Measurements from ENCODE around the gene CLASP1. TPM values are rescaled to one million over a fixed set of nuclear protein-coding genes. Genes with fewer than 3 reads are reported as not detected.

CLASP1 gene
- total and polyA plus RNA-seq, 2 of the 8 experiments (the other 6 are each of a cell fraction or from before 2014, with no cell fraction given), result 7.3 to 53.9 TPM

GRCh38 chr2:121539750-121540469 is 109.4 kb downstream of the CLASP1 start:
- Histone ChIP-seq H3K79me1 (ENCODE audit: low read depth, low read length) (no peaks in the 10 kb centered on the region), H3K27ac (ENCODE audit: low read depth, low read length) (no peak overlapping the region), H4K91ac (replicated peaks; ENCODE audit: insufficient read length, low read length) (no peak overlapping the region), H4K20me1 (replicated peaks in 1 of 2; ENCODE audit: control insufficient read depth in 1 of 2, insufficient read depth in 2 of 2, low read length in 2 of 2) (peaks cover 0 to 3% of the 10 kb centered on the region in 2 experiments), H2BK120ac (replicated peaks; ENCODE audit: low read depth, low read length) (no peak overlapping the region), H4K8ac (ENCODE audit: extremely low read depth, insufficient read depth, low read length) (no peak overlapping the region), H3K56ac (replicated peaks; ENCODE audit: insufficient read length, low read depth, low read length) (no peak overlapping the region), H3K4me1 (replicated peaks in 1 of 4; ENCODE audit: control insufficient read depth in 3 of 4, insufficient read depth in 4 of 4, low read length in 3 of 4) (no peaks in the 10 kb centered on the region), H3K4me2 (ENCODE audit: insufficient read depth in 1 of 2, low read depth in 2 of 2, low read length in 2 of 2) (no peak overlapping the region), H2BK15ac (ENCODE audit: low read length) (no peak overlapping the region), H2BK20ac (ENCODE audit: low read length) (no peak overlapping the region), H2BK12ac (ENCODE audit: low read depth, low read length) (no peak overlapping the region), H3K18ac (ENCODE audit: extremely low read depth, low read length) (no peak overlapping the region), H3K23me2 (ENCODE audit: low read depth, low read length) (no peaks in the 10 kb centered on the region), H3K14ac (ENCODE audit: insufficient read length) (no peak overlapping the region), H3K23ac (ENCODE audit: insufficient read length) (no peak overlapping the region), H3K9me3 (ENCODE audit: insufficient read depth in 2 of 2, low read depth in 1 of 2, low read length in 1 of 2) (no peaks in the 10 kb centered on the region), H3K9ac (replicated peaks in 1 of 4; ENCODE audit: extremely low read depth in 1 of 4, low read depth in 3 of 4, low read length in 3 of 4) (no peak overlapping the region), H3K4ac (replicated peaks; ENCODE audit: insufficient read length, low read depth, low read length) (no peak overlapping the region), H2AFZ (ENCODE audit: low read length) (no peak overlapping the region), H3K79me2 (ENCODE audit: control insufficient read depth in 1 of 2, insufficient read depth in 2 of 2, low read length in 2 of 2) (peaks cover 0 to 76% of the 10 kb centered on the region in 2 experiments; a peak in 3 of 4 replicates), H4K5ac (ENCODE audit: insufficient read length, low read depth, low read length) (no peak overlapping the region), H3K36me3 (ENCODE audit: control insufficient read depth in 2 of 4, insufficient read depth in 4 of 4, low read length in 3 of 4) (no peaks in the 10 kb centered on the region), H2AK5ac (ENCODE audit: low read depth, low read length) (no peak overlapping the region), H2BK5ac (ENCODE audit: low read depth, low read length) (no peak overlapping the region), H3K27me3 (replicated peaks in 1 of 4; ENCODE audit: control insufficient read depth in 3 of 4, extremely low read depth in 1 of 4, insufficient read depth in 3 of 4, low read length in 3 of 4) (no peaks in the 10 kb centered on the region), H3K4me3 (ENCODE audit: extremely low read depth in 1 of 4, insufficient read depth in 2 of 4, low read depth in 3 of 4, low read length in 4 of 4) (no peak overlapping the region)
- ChIA-PET CTCF (ENCODE audit: partially characterized antibody) (interaction anchor here (1.5 to 2.1 kb wide), 2 partner anchors 9 to 138 kb away, joined by 3 to 10 read pairs; partner anchors contain the start of gene RNU4ATAC), POLR2A (ENCODE audit: partially characterized antibody) (interaction anchor here (1.2 to 1.3 kb wide), 2 partner anchors 10 to 196 kb away, joined by 3 to 4 read pairs; partner anchors contain the start of genes NIFK and RNU4ATAC)
- no peak for DNase-seq (ENCODE audit: low read depth in 1 of 2, low spot score in 2 of 2)
- 88% methylated on average over 4 of the region's 4 CpGs; no CpG with 5 or more reads in 1 of the 2 experiments for WGBS, 2 experiments (ENCODE audit: extremely low coverage in 1 of 2, insufficient coverage in 1 of 2, insufficient read length in 1 of 2, insufficient replicate concordance in 2 of 2, low coverage in 1 of 2, low lambda C conversion rate in 2 of 2, missing lambda C conversion rate in 1 of 2)
- FAIRE-seq, result no peak
- TF ChIP-seq, protein P1, sequence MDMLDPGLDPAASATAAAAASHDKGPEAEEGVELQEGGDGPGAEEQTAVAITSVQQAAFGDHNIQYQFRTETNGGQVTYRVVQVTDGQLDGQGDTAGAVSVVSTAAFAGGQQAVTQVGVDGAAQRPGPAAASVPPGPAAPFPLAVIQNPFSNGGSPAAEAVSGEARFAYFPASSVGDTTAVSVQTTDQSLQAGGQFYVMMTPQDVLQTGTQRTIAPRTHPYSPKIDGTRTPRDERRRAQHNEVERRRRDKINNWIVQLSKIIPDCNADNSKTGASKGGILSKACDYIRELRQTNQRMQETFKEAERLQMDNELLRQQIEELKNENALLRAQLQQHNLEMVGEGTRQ (IDR thresholded peaks at IDR 0.05; ENCODE audit: low read length), result no peak
- TF ChIP-seq SRF (IDR thresholded peaks at IDR 0.05; ENCODE audit: low read depth, low read length) (no peak), GTF2F1 (IDR thresholded peaks at IDR 0.05; ENCODE audit: borderline replicate concordance, low read depth, low read length) (no peak), ZNF274 (IDR thresholded peaks at IDR 0.05; ENCODE audit: borderline replicate concordance, extremely low read depth, low read length) (no peak)

Measured in H1 (cell line).